HCT116 (cell line): ENCODE results near the gene MCAM. TPM values are rescaled to one million over a fixed set of nuclear protein-coding genes. Genes with fewer than 3 reads are reported as not detected.
A peak's percentile ranks its signal among the peaks of the same experiment; 100 is the strongest.

ENCODE experiments used
- ATAC-seq: fragments of 200-7000 bp; cut with Tn5 transposase; 2 replicates; pipeline ENCODE4 v1.9.1; 2020; ENCODE audit warnings: mild to moderate bottlenecking, moderate library complexity
- BruUV-seq: library from RNA; stranded (reverse); fragments of 400-500 nt; replicated peaks from 2 replicates; lab custom pipeline; 2021; lab: Mats Ljungman, UMichigan
- CTCF ChIA-PET: fragments of 300-600 bp; sonication (Branson Sonifier 250); formaldehyde crosslinking; loops from one replicate; lab custom pipeline; 2021; ENCODE audit warnings: antibody characterized with exemption; lab: Charles Lee
- POLR2A ChIA-PET: fragments of 300-600, 350-600 bp; sonication (Branson Sonifier 250); formaldehyde crosslinking; loops from one replicate; lab custom pipeline; 2021; ENCODE audit warnings: antibody characterized with exemption; lab: Charles Lee
- RAD21 ChIA-PET, 2 experiments: fragments of 300-600 bp; sonication (Branson Sonifier 250); formaldehyde crosslinking; loops; one replicate each; lab custom pipeline; 2023; ENCODE audit warnings: low total read pairs in 2 of 2; ENCODE audit not compliant: uncharacterized antibody in 2 of 2, unreplicated experiment in 2 of 2, low non-redundant PET in 1 of 2; lab: Charles Lee
- DNase-seq: peaks from one replicate; pipeline ENCODE4 v3.0.0-alpha.2; 2010; ENCODE audit warnings: low read depth, low spot score
- H2AFZ ChIP-seq: fragments of 200-600 bp; shearing (Covaris generic), sonication (generic); 2 replicates; pipeline ENCODE4 v1.6.1; 2017; ENCODE audit warnings: low read depth, mixed run types, mixed read lengths, antibody characterized with exemption, low read length; ENCODE audit not compliant: poor library complexity, severe bottlenecking
- H3K27ac ChIP-seq: 2 replicates; pipeline ENCODE4 v1.5.1; 2012; ENCODE audit warnings: low read depth, low read length
- H3K27me3 ChIP-seq: fragments of 200-600 bp; sonication (generic); 2 replicates; pipeline ENCODE4 v1.6.1; 2016; ENCODE audit warnings: mixed run types, low read length, mixed read lengths; ENCODE audit not compliant: insufficient read depth
- H3K36me3 ChIP-seq, 2 experiments: fragments of 200-500 bp in 1 of 2; fragments of 200-600 bp in 1 of 2; sonication (Bioruptor generic) in 1 of 2; sonication (generic) in 1 of 2; 2 replicates each; pipeline versions ENCODE4 v1.5.1 to v1.6.1; 2014 to 2016; ENCODE audit warnings: low read length in 2 of 2, inconsistent platforms in 1 of 2, mixed read lengths in 1 of 2, mixed run types in 1 of 2; ENCODE audit not compliant: insufficient read depth in 2 of 2, control insufficient read depth in 1 of 2
- H3K4me1 ChIP-seq, 2 experiments: fragments of 200-600 bp in 1 of 2; sonication (generic) in 1 of 2; 2 replicates each; pipeline versions ENCODE4 v1.5.1 to v1.6.1; 2012 to 2017; ENCODE audit warnings: low read length in 2 of 2, inconsistent platforms in 1 of 2, mild to moderate bottlenecking in 1 of 2, mixed read lengths in 1 of 2, mixed run types in 1 of 2, moderate library complexity in 1 of 2; ENCODE audit not compliant: insufficient read depth in 2 of 2, control insufficient read depth in 1 of 2
- H3K4me2 ChIP-seq: fragments of 200-600 bp; sonication (generic); 2 replicates; pipeline ENCODE4 v1.6.1; 2017; ENCODE audit warnings: mixed run types, low read length, mixed read lengths
- H3K4me3 ChIP-seq, 2 experiments: fragments of 200-600 bp in 1 of 2; sonication (generic) in 1 of 2; replicated peaks in 1 of 2; 2 replicates each; pipeline ENCODE4 v1.5.1; 2011 to 2016; ENCODE audit warnings: low read length in 2 of 2, control low read depth in 1 of 2, low read depth in 1 of 2, mild to moderate bottlenecking in 1 of 2, mixed read lengths in 1 of 2, mixed run types in 1 of 2
- H3K79me2 ChIP-seq: fragments of 200-600 bp; sonication (generic); 2 replicates; pipeline ENCODE4 v1.6.1; 2017; ENCODE audit warnings: mild to moderate bottlenecking, mixed run types, low read length, moderate library complexity, mixed read lengths; ENCODE audit not compliant: insufficient read depth
- H3K9ac ChIP-seq: fragments of 200-600 bp; sonication (generic); 2 replicates; pipeline ENCODE4 v1.6.1; 2016; ENCODE audit warnings: low read length, mixed read lengths
- H3K9me2 ChIP-seq: fragments of 200-600 bp; sonication (generic), shearing (Covaris generic); 2 replicates; pipeline ENCODE4 v1.6.1; 2017; ENCODE audit warnings: mixed run types, mild to moderate bottlenecking, moderate library complexity; ENCODE audit not compliant: insufficient read depth
- H3K9me3 ChIP-seq, 2 experiments: fragments of 200-500 bp in 1 of 2; fragments of 200-600 bp in 1 of 2; sonication (Bioruptor generic) in 1 of 2; sonication (generic) in 1 of 2; 2 replicates each; pipeline ENCODE4 v1.6.1; 2014 to 2017; ENCODE audit warnings: low read length in 2 of 2, mixed read lengths in 2 of 2, inconsistent platforms in 1 of 2, low read depth in 1 of 2, mild to moderate bottlenecking in 1 of 2, mixed run types in 1 of 2, moderate library complexity in 1 of 2; ENCODE audit not compliant: control insufficient read depth in 1 of 2, insufficient read depth in 1 of 2
- H4K20me1 ChIP-seq: fragments of 200-600 bp; sonication (generic), shearing (Covaris generic); 2 replicates; pipeline ENCODE4 v1.6.1; 2017; ENCODE audit warnings: mixed run types, mild to moderate bottlenecking, moderate library complexity; ENCODE audit not compliant: insufficient read depth
- CBX3 ChIP-seq: IDR thresholded peaks from 2 replicates; pipeline ENCODE4 v1.6.1; 2012; ENCODE audit warnings: low read depth
- EZH2 ChIP-seq: fragments of 200-600 bp; sonication (generic); IDR thresholded peaks from 2 replicates; pipeline ENCODE4 v1.6.1; 2017; ENCODE audit warnings: antibody characterized with exemption, mixed run types
- SRF ChIP-seq: IDR thresholded peaks from 2 replicates; pipeline ENCODE4 v1.6.1; 2012; ENCODE audit warnings: low read depth
- intact Hi-C: fragments of 100-400 bp; cut with micrococcal nuclease; formaldehyde crosslinking; loops from 2 replicates; pipeline ENCODE4 v1.10.0; 2022
- total RNA-seq: library from RNA; stranded (reverse); gene quantifications from one replicate; pipeline ENCODE4 v1.2.1, GENCODE V29; 2021; ENCODE audit not compliant: unreplicated experiment
- TF ChIP-seq, protein P1 (sequence below), 3 experiments: fragments of 200-600 bp in 1 of 3; sonication (generic) in 1 of 3; IDR thresholded peaks in 2 of 3; conservative IDR thresholded peaks in 1 of 3; 2 replicates each; pipeline ENCODE4 v1.5.1; 2012 to 2017; ENCODE audit warnings: low read depth in 2 of 3, low read length in 2 of 3, antibody characterized with exemption in 1 of 3, borderline replicate concordance in 1 of 3, control low read depth in 1 of 3, mild to moderate bottlenecking in 1 of 3, mixed read lengths in 1 of 3, mixed run types in 1 of 3, moderate library complexity in 1 of 3; ENCODE audit not compliant: insufficient read depth in 1 of 3

MCAM gene
- total RNA-seq, 1 experiment from 2014 or later: 17.4 TPM

DNA sequence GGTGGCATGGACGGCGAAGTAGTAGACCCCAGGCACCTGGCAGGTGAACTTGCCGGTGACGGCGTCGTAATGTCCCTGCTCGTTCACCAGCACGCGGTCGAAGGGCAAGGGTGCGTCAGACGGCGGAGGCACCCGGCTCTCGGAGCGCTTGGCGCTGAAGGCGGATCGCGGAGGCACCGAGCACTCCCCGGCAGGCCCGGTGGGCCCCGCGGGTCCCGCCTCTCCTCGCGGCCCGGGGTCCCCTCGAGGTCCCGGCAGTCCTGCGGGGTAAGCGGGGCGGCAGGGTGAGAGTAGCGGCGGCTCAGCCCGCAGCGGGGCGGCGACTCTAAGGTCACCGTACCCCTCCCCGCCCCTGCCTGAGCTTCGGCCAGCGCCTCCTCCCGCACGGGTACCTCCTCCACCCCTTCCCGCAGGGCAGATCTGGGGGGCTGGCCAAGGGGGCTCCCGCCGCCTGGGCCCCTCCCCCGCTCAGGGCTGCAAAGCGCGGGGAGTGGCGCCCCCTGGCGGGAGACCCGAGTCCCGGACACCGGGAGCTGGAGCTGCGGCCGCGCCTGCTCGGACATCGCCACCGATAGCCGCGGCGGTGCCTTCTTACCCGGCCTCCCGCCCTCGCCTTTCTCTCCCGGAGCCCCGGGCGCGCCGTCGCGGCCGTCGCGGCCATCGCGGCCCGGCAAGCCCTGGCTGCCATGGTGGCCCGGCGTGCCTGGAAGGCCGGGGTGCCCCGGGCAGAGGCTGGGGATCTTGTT, 22.8 kb upstream of the MCAM start:
- ATAC-seq (peak; percentile 66), DNase-seq (no peak)
- Histone ChIP-seq H3K27ac (peak overlapping the region; percentile 37; the same call in 1 of the 2 replicates), H3K4me3 (peak overlapping the region; percentile 20 to 56; a peak in 3 of 4 replicates), H4K20me1 (no peaks in the 10 kb centered on the region), H3K9me2 (no peaks in the 10 kb centered on the region), H3K79me2 (peaks cover 26% of the 10 kb centered on the region), H3K36me3 (peaks cover 0 to 12% of the 10 kb centered on the region in 2 experiments; a peak in 2 of 4 replicates), H3K4me1 (peaks cover 4 to 44% of the 10 kb centered on the region in 2 experiments; a peak in 3 of 4 replicates), H3K4me2 (peak overlapping the region; percentile 85), H2AFZ (no peak overlapping the region), H3K9ac (peak overlapping the region; percentile 57), H3K9me3 (no peaks in the 10 kb centered on the region), H3K27me3 (no peaks in the 10 kb centered on the region)
- CTCF ChIA-PET: interaction anchor here (0.6 to 3.9 kb wide), 28 partner anchors 8 to 928 kb away, joined by 3 to 68 read pairs (median 4); partner anchors contain the start of genes CBL, DPAGT1, MCAM and USP2
- intact Hi-C loops: no loop called here
- BruUV-seq: no TSS peak
- no peak for TF ChIP-seq CBX3
- TF ChIP-seq, protein P1, sequence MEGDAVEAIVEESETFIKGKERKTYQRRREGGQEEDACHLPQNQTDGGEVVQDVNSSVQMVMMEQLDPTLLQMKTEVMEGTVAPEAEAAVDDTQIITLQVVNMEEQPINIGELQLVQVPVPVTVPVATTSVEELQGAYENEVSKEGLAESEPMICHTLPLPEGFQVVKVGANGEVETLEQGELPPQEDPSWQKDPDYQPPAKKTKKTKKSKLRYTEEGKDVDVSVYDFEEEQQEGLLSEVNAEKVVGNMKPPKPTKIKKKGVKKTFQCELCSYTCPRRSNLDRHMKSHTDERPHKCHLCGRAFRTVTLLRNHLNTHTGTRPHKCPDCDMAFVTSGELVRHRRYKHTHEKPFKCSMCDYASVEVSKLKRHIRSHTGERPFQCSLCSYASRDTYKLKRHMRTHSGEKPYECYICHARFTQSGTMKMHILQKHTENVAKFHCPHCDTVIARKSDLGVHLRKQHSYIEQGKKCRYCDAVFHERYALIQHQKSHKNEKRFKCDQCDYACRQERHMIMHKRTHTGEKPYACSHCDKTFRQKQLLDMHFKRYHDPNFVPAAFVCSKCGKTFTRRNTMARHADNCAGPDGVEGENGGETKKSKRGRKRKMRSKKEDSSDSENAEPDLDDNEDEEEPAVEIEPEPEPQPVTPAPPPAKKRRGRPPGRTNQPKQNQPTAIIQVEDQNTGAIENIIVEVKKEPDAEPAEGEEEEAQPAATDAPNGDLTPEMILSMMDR (IDR thresholded peaks at IDR 0.05 in 2 of 3, conservative IDR thresholded peaks at IDR 0.05 in 1 of 3; ENCODE audit: borderline replicate concordance in 1 of 3, insufficient read depth in 1 of 3, low read depth in 2 of 3, low read length in 2 of 3): peak; percentile 58 to 87 (median 82); a peak in 5 of 6 replicates
- POLR2A ChIA-PET: no interaction called here
- RAD21 ChIA-PET: interaction anchor here in 1 of 2 experiments (0.6 kb wide), 1 partner anchor 16 kb away, joined by 3 read pairs; no protein-coding TSS in a partner anchor

DNA sequence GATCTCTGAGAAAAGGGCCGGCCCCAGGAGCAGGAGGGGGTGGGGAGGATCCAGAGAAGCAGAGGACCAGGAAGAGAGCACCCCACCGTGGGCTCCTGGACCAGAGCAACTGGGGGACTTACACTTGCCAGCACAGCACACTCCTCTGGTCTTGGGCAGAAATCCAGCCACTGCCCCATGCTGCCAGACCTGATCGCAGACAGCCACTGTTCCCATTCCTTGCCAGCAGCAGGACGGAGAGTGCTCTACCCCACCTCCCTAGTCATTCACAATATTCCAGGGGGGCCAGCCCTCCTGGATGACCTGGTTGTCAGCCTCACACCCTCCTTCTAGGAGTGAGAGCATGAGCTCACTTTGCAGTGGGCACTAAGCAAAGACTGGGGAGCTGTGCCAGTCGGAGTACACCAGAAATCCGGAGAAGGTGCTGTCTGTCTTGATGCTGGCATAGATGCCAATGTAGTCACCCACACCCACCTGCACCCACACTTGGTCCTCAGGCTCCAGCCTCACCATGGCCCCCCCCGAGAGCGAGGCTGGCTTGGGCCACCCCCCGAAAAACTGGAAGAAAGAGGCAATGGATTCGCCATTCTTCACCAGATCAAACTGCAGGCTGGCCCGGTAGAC, 22.1 kb upstream of the MCAM start:
- RAD21 ChIA-PET: interaction anchor here in 1 of 2 experiments (1.1 to 1.3 kb wide), 2 partner anchors 17 to 136 kb away, joined by 4 read pairs; no protein-coding TSS in a partner anchor
- Histone ChIP-seq H3K36me3 (peaks cover 0 to 12% of the 10 kb centered on the region in 2 experiments; a peak in 2 of 4 replicates), H3K9me2 (no peaks in the 10 kb centered on the region)
- no peak for TF ChIP-seq EZH2
- no peak for TF ChIP-seq SRF
- TF ChIP-seq, all 23 proteins: peak for 0
- Histone ChIP-seq H3K9me3 (no peaks in the 10 kb centered on the region), H2AFZ (no peak overlapping the region), H3K27me3 (no peaks in the 10 kb centered on the region), H3K4me2 (no peak overlapping the region), H3K79me2 (peaks cover 30% of the 10 kb centered on the region), H3K27ac (no peak overlapping the region), H3K4me1 (peaks cover 4 to 45% of the 10 kb centered on the region in 2 experiments; a peak in 3 of 4 replicates), H3K9ac (no peak overlapping the region), H3K4me3 (no peak overlapping the region), H4K20me1 (no peaks in the 10 kb centered on the region)
- POLR2A ChIA-PET: interaction anchor here (1.0 kb wide), 1 partner anchor 126 kb away, joined by 3 read pairs; no protein-coding TSS in a partner anchor
- DNase-seq (no peak), ATAC-seq (no peak)
- CTCF ChIA-PET: interaction anchor here (0.6 to 3.9 kb wide), 27 partner anchors 11 to 1255 kb away, joined by 3 to 68 read pairs (median 5); partner anchors contain the start of genes CBL, DPAGT1, MCAM and USP2
- intact Hi-C loops: no loop called here
- BruUV-seq: no TSS peak
